HG03280 (cell line): Measurements from ENCODE around the gene GC.
"Not testable (repeated sequence)": the region's sequence is repeated elsewhere in the genome, so short reads cannot be mapped to it uniquely, and the experiment has no call there.

Source experiments
- ATAC-seq: cut with Tn5 transposase; IDR thresholded peaks from one replicate; pipeline ENCODE4 v1.9.1; 2021; ENCODE audit warnings: mild to moderate bottlenecking, moderate library complexity; ENCODE audit not compliant: unreplicated experiment

The GC gene

GRCh38 chr4:71768123-71768522 lies 15.8 kb downstream of the GC start:
- no peak for ATAC-seq

GRCh38 chr4:71765821-71766383 lies 18.0 kb downstream of the GC start:
- no peak for ATAC-seq

- no peak for ATAC-seq
These were observed 18.5 kb downstream of the GC start for GRCh38 chr4:71765350-71765749.

GRCh38 chr4:71752383-71753042 lies 31.4 kb downstream of the GC start:
- no peak for ATAC-seq

- ATAC-seq = no peak
These were observed 34.8 kb downstream of the GC start for GRCh38 chr4:71749008-71749594.

- no peak for ATAC-seq
These were observed 37.5 kb downstream of the GC start for GRCh38 chr4:71746379-71746778.

GRCh38 chr4:71738782-71739181 lies 45.1 kb downstream of the GC start:
- ATAC-seq = not testable (repeated sequence)

GRCh38 chr4:71732706-71733105 lies 51.2 kb downstream of the GC start:
- no peak for ATAC-seq

GRCh38 chr4:71732066-71732465 lies 51.8 kb downstream of the GC start:
- no peak for ATAC-seq

- ATAC-seq = no peak
These were observed 54.0 kb downstream of the GC start for GRCh38 chr4:71729856-71730255.

- ATAC-seq = peak; percentile 59
These were observed 70.2 kb downstream of the GC start for GRCh38 chr4:71713611-71714203.

GRCh38 chr4:71711985-71712348 lies 71.9 kb downstream of the GC start:
- no peak for ATAC-seq

- ATAC-seq = no peak
These were observed 72.6 kb downstream of the GC start for GRCh38 chr4:71711044-71711984.

GRCh38 chr4:71709961-71710360 lies 73.9 kb downstream of the GC start:
- no peak for ATAC-seq

- ATAC-seq = no peak
These were observed 85.7 kb downstream of the GC start for GRCh38 chr4:71698141-71698540.

GRCh38 chr4:71697031-71697430 lies 86.8 kb downstream of the GC start:
- ATAC-seq = no peak

- ATAC-seq = no peak
These were observed 88.9 kb downstream of the GC start for GRCh38 chr4:71694961-71695360.

GRCh38 chr4:71692963-71693362 lies 90.9 kb downstream of the GC start:
- no peak for ATAC-seq

GRCh38 chr4:71692198-71692597 lies 91.7 kb downstream of the GC start:
- ATAC-seq = no peak
